ENCODE data around the gene FOXP2. TPM values are rescaled to one million over a fixed set of nuclear protein-coding genes. Genes with fewer than 3 reads are reported as not detected.

FOXP2 gene
- total RNA-seq, 1 donor from 2014 or later, result not detected

DNA sequence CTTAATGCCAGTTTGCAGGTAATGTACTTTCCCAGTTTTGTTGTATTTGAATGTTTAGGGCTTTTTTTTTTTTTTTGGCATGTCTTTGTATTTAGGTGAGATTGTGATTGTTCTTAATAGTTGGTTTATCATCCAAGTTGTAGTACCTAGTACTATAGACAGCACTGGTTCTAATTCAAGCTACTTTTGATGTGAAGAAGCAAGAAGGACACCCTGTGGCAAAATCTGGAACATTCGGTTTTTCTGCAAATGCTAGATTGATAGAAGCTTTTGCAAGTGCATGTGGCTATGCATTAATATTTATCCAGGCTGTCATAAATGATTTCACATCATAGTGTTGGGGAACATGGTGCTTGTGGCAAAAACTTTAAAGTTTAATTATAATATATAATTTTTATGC is 248.9 kb downstream of the FOXP2 start:
- Mint-ChIP-seq H3K4me1 (no peaks in the 10 kb centered on the region), H3K4me3 (no peak overlapping the region), H3K27me3 (no peaks in the 10 kb centered on the region), H3K36me3 (ENCODE audit: low read depth) (no peaks in the 10 kb centered on the region), H3K9me3 (no peaks in the 10 kb centered on the region), H3K27ac (no peak overlapping the region)
- ChIA-PET POLR2A (no interaction called here), CTCF (no interaction called here)
- TF ChIP-seq, protein P1, sequence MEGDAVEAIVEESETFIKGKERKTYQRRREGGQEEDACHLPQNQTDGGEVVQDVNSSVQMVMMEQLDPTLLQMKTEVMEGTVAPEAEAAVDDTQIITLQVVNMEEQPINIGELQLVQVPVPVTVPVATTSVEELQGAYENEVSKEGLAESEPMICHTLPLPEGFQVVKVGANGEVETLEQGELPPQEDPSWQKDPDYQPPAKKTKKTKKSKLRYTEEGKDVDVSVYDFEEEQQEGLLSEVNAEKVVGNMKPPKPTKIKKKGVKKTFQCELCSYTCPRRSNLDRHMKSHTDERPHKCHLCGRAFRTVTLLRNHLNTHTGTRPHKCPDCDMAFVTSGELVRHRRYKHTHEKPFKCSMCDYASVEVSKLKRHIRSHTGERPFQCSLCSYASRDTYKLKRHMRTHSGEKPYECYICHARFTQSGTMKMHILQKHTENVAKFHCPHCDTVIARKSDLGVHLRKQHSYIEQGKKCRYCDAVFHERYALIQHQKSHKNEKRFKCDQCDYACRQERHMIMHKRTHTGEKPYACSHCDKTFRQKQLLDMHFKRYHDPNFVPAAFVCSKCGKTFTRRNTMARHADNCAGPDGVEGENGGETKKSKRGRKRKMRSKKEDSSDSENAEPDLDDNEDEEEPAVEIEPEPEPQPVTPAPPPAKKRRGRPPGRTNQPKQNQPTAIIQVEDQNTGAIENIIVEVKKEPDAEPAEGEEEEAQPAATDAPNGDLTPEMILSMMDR (IDR thresholded peaks at IDR 0.05), result no peak
- intact Hi-C loops (cut with micrococcal nuclease), result no loop called here
- ATAC-seq (ENCODE audit: low read depth) (no peak), DNase-seq (no peak)

DNA sequence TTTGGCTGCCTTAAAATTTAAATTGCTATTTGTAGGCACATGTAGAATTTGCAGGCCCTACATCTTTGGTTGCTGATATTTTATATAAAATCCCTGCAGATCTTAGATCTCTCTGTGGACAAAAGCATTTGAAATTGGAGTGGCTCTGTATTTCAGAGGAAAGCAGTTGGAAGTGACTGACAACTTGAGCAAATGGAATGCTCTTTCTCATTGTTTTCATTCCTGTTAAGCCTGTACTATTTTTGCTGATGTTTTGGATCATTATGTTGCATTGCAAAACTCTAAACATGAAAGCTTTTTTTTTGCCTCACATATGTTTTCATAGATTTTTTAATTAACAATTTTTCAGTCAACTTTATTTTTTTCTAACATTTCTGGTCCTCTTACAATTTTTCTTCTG is 256.1 kb downstream of the FOXP2 start:
- ChIA-PET CTCF (no interaction called here), POLR2A (no interaction called here)
- ATAC-seq (ENCODE audit: low read depth), result no peak
- Mint-ChIP-seq H3K27ac (no peak overlapping the region), H3K9me3 (no peaks in the 10 kb centered on the region), H3K27me3 (no peaks in the 10 kb centered on the region), H3K36me3 (ENCODE audit: low read depth) (no peaks in the 10 kb centered on the region), H3K4me1 (no peaks in the 10 kb centered on the region), H3K4me3 (no peak overlapping the region)
- no peak for DNase-seq
- intact Hi-C loops (cut with micrococcal nuclease), result no loop called here
- TF ChIP-seq, protein P1 (IDR thresholded peaks at IDR 0.05), result no peak

DNA sequence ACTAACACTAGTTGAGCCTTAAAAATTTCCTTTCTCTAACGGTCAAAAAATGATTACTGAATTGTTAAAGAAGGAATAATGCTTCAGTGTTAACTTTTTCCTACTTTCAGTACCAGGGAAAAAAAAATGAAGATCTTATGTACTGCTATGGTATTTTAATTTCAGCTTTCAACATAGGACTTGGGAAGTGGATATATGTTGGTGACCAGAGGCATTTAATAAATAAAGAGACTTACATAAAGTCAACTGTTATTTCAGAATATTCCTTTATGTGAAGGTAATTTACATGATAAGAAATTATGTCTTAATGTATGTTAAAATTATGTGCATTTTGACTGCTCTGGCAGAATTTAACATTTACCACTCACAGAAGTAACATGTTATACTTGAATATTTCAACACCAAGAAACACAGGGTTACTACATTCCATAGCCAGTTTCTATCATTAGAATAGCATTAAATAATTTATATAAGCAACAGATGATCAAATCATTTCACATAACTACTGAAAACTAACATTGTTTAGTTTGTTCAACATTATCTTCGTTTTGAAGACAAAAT is 257.0 kb downstream of the FOXP2 start:
- TF ChIP-seq, protein P1 (IDR thresholded peaks at IDR 0.05), result no peak
- DNase-seq (no peak), ATAC-seq (ENCODE audit: low read depth) (no peak)
- ChIA-PET CTCF (no interaction called here), POLR2A (no interaction called here)
- intact Hi-C loops (cut with micrococcal nuclease), result no loop called here
- no peak overlapping the region for H3K4me3 Mint-ChIP-seq
- H3K4me1 Mint-ChIP-seq, result no peaks in the 10 kb centered on the region
- no peak overlapping the region for H3K27ac Mint-ChIP-seq
- H3K36me3 Mint-ChIP-seq (ENCODE audit: low read depth), result no peaks in the 10 kb centered on the region
- H3K9me3 Mint-ChIP-seq, result no peaks in the 10 kb centered on the region
- H3K27me3 Mint-ChIP-seq, result no peaks in the 10 kb centered on the region

DNA sequence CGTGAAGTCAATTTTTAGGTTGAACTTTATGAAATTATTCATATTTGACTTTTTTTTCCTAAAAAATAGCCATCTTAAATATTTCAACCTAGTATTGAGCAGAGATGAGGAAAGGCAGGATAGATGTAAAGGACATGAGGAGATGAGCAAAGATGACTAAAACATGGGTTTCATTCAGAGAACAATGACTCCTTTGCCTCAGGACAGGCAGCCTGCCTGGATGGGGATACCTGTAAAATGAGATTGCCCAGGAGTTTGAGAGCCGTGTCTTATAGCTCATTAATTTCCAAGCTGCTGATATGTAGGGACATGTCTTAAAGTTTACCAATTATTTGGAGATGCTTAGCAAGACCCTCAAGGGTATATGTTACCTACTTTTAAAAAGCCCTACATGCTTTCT is 263.5 kb downstream of the FOXP2 start:
- Mint-ChIP-seq H3K9me3 (no peaks in the 10 kb centered on the region), H3K27me3 (no peaks in the 10 kb centered on the region), H3K36me3 (ENCODE audit: low read depth) (no peaks in the 10 kb centered on the region), H3K4me1 (no peaks in the 10 kb centered on the region), H3K27ac (no peak overlapping the region), H3K4me3 (no peak overlapping the region)
- intact Hi-C loops (cut with micrococcal nuclease), result no loop called here
- TF ChIP-seq, protein P1 (IDR thresholded peaks at IDR 0.05), result no peak
- DNase-seq (no peak), ATAC-seq (ENCODE audit: low read depth) (no peak)
- ChIA-PET POLR2A (no interaction called here), CTCF (no interaction called here)

DNA sequence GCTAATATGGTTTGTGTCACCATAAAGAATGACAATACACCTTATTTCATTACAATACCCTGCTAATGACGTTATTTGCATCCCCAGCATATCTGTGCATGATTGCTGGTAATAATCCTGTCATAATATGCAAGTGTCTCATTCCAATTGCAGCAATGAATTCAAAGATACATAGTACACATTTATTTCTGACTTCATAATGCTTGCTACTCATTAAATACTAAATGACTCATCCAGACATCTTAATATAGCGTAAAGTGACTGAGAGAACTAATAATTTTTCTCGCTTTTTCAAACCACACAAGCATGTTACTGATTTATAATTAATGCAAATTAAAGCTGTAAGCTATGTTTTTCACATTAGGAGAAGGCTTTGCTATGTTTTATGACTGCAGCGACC is 272.6 kb downstream of the FOXP2 start:
- Mint-ChIP-seq H3K27me3 (no peaks in the 10 kb centered on the region), H3K4me1 (no peaks in the 10 kb centered on the region), H3K9me3 (no peaks in the 10 kb centered on the region), H3K27ac (no peak overlapping the region), H3K36me3 (ENCODE audit: low read depth) (no peaks in the 10 kb centered on the region), H3K4me3 (no peak overlapping the region)
- POLR2A ChIA-PET, result no interaction called here
- TF ChIP-seq, protein P1 (IDR thresholded peaks at IDR 0.05), result no peak
- DNase-seq (no peak), ATAC-seq (ENCODE audit: low read depth) (no peak)
- intact Hi-C loops (cut with micrococcal nuclease), result no loop called here
- CTCF ChIA-PET, result no interaction called here

All from activated B cell treated with CpG ODN at 0.5 μM for 24 hours (primary cell).